GM12892 (cell line): ENCODE data around the gene HMGCS2.

Experiments used
- POLR2A ChIP-seq: IDR thresholded peaks from 2 replicates; pipeline ENCODE4 v1.6.1; 2011; ENCODE audit warnings: low read depth, low read length, control low read depth
- POLR2AphosphoS5 ChIP-seq: IDR thresholded peaks from 2 replicates; pipeline ENCODE4 v1.6.1; 2011; ENCODE audit warnings: low read depth, low read length, control low read depth

- TF ChIP-seq POLR2A (no peak), POLR2AphosphoS5 (no peak)
These were observed 28.5 kb upstream of the HMGCS2 start for GRCh38 chr1:119797162-119797561.
